Neural cell (in vitro differentiated cells): ENCODE measurements around the gene CCDC82. TPM values are rescaled to one million over a fixed set of nuclear protein-coding genes. Genes with fewer than 3 reads are reported as not detected.

Experiments
- H2AFZ ChIP-seq: fragments of 200-600, 300-800 bp; sonication (generic), shearing (Covaris generic); 2 replicates; pipeline ENCODE4 v1.6.0; 2014; ENCODE audit warnings: low read depth, mild to moderate bottlenecking, antibody characterized with exemption, low read length, moderate library complexity
- H3F3A ChIP-seq: fragments of 200-600 bp; shearing (Covaris generic); 2 replicates; pipeline ENCODE4 v1.6.1; 2016; ENCODE audit warnings: mild to moderate bottlenecking, moderate library complexity, mixed read lengths, antibody characterized with exemption, low read length; ENCODE audit not compliant: insufficient read depth, poor library complexity, severe bottlenecking
- H3K27ac ChIP-seq: fragments of 200-600, 300-800 bp; sonication (generic), shearing (Covaris generic); 2 replicates; pipeline ENCODE4 v1.5.1; 2014; ENCODE audit warnings: mild to moderate bottlenecking, low read length, moderate library complexity
- H3K27me3 ChIP-seq: fragments of 300-800, 200-600 bp; sonication (generic), shearing (Covaris generic); 2 replicates; pipeline ENCODE4 v1.6.0; 2014; ENCODE audit warnings: mild to moderate bottlenecking, low read depth, low read length, moderate library complexity; ENCODE audit not compliant: insufficient read depth
- H3K36me3 ChIP-seq: fragments of 300-800, 200-600 bp; sonication (generic), shearing (Covaris generic); 2 replicates; pipeline ENCODE4 v1.5.1; 2014; ENCODE audit warnings: mild to moderate bottlenecking, antibody characterized with exemption, low read length, moderate library complexity; ENCODE audit not compliant: insufficient read depth
- H3K4me2 ChIP-seq: fragments of 300-800, 200-600 bp; sonication (generic), shearing (Covaris generic); 2 replicates; pipeline ENCODE4 v1.6.0; 2014; ENCODE audit warnings: mild to moderate bottlenecking, low read length
- H3K4me3 ChIP-seq: fragments of 300-800, 200-600 bp; sonication (generic), shearing (Covaris generic); 2 replicates; pipeline ENCODE4 v1.5.1; 2014; ENCODE audit warnings: mild to moderate bottlenecking, low read length, moderate library complexity
- H3K79me2 ChIP-seq: fragments of 200-600 bp; shearing (Covaris generic); replicated peaks from 2 replicates; pipeline ENCODE4 v1.6.0; 2014; ENCODE audit warnings: mild to moderate bottlenecking, low read length, moderate library complexity; ENCODE audit not compliant: insufficient read depth
- H3K9ac ChIP-seq: fragments of 300-800, 200-600 bp; sonication (generic), shearing (Covaris generic); 2 replicates; pipeline ENCODE4 v1.6.1; 2016; ENCODE audit warnings: mild to moderate bottlenecking, low read length, mixed read lengths
- H3K9me2 ChIP-seq: fragments of 200-600 bp; shearing (Covaris generic); 2 replicates; pipeline ENCODE4 v1.6.1; 2016; ENCODE audit warnings: mild to moderate bottlenecking, low read length, mixed read lengths; ENCODE audit not compliant: insufficient read depth
- H3K9me3 ChIP-seq: fragments of 200-600, 300-800 bp; sonication (generic), shearing (Covaris generic); 2 replicates; pipeline ENCODE4 v1.6.1; 2016; ENCODE audit warnings: mild to moderate bottlenecking, mixed run types, low read length, moderate library complexity, mixed read lengths
- H4K20me1 ChIP-seq: fragments of 200-600 bp; shearing (Covaris generic); 2 replicates; pipeline ENCODE4 v1.6.1; 2016; ENCODE audit warnings: mild to moderate bottlenecking, mixed run types; ENCODE audit not compliant: insufficient read depth
- EP300 ChIP-seq: fragments of 450-650 bp; conservative IDR thresholded peaks from 2 replicates; pipeline ENCODE4 v1.6.1; 2014; ENCODE audit warnings: antibody characterized with exemption, mild to moderate bottlenecking, moderate library complexity; ENCODE audit not compliant: poor library complexity, severe bottlenecking
- EZH2 ChIP-seq: fragments of 200-600, 300-800 bp; shearing (Covaris generic), sonication (generic); IDR thresholded peaks from 2 replicates; pipeline ENCODE4 v1.6.1; 2014; ENCODE audit warnings: antibody characterized with exemption, low read length, borderline replicate concordance, mild to moderate bottlenecking; ENCODE audit not compliant: insufficient read depth, poor library complexity, severe bottlenecking
- MXI1 ChIP-seq: fragments of 450-650 bp; conservative IDR thresholded peaks from 2 replicates; pipeline ENCODE4 v1.6.1; 2014; ENCODE audit warnings: antibody characterized with exemption, mild to moderate bottlenecking; ENCODE audit not compliant: poor library complexity, severe bottlenecking
- POLR2AphosphoS5 ChIP-seq: IDR thresholded peaks from 2 replicates; pipeline ENCODE4 v1.6.1; 2012
- RAD21 ChIP-seq: fragments of 450-650 bp; conservative IDR thresholded peaks from 2 replicates; pipeline ENCODE4 v1.6.1; 2014; ENCODE audit warnings: antibody characterized with exemption, mild to moderate bottlenecking, moderate library complexity
- SMC3 ChIP-seq: fragments of 450-650 bp; conservative IDR thresholded peaks from 2 replicates; pipeline ENCODE4 v1.6.1; 2014; ENCODE audit warnings: antibody characterized with exemption, mild to moderate bottlenecking, moderate library complexity; ENCODE audit not compliant: poor library complexity
- TAF1 ChIP-seq: IDR thresholded peaks from 2 replicates; pipeline ENCODE4 v1.6.1; 2012; ENCODE audit warnings: low read depth
- polyA plus RNA-seq: library from polyadenylated mRNA; depleted of rRNA; stranded (reverse); fragments of >200 nt; gene quantifications from 2 replicates; pipeline ENCODE4 v1.2.3, GENCODE V29; 2014
- TF ChIP-seq, protein P1 (sequence below): IDR thresholded peaks from 2 replicates; pipeline ENCODE4 v1.6.1; 2012; ENCODE audit warnings: borderline replicate concordance
- TF ChIP-seq, protein P2 (sequence below): fragments of 450-650 bp; IDR thresholded peaks from 2 replicates; pipeline ENCODE4 v1.5.1; 2014; ENCODE audit warnings: antibody characterized with exemption, mild to moderate bottlenecking, moderate library complexity; ENCODE audit not compliant: poor library complexity, severe bottlenecking

The CCDC82 gene
- polyA plus RNA-seq, 1 donor from 2014 or later, result 238 TPM

DNA sequence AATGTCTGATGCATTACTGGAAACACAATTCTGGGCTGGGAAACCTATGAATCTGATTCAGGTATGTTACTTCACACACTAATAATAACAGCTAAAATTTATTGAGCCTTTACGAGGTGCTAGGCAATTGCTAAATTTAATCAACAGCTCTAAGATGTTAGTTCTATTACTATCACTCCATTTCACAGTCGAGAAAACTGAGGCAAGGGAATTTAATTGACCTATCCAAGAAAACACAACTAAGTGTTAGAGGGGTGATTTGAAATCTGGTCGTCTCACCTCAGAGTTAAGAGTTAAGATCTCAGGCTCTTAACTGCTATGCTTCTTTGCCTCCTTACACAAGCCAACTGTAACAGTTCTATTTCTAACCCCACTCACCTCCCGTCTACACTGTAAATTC lies 55.5 kb downstream of the CCDC82 start:
- no peaks in the 10 kb centered on the region for H3K36me3 ChIP-seq
- no peaks in the 10 kb centered on the region for H3K9me2 ChIP-seq
- H3K27me3 ChIP-seq, result no peaks in the 10 kb centered on the region
- H3K27ac ChIP-seq, result no peak overlapping the region
- H3K9me3 ChIP-seq, result no peaks in the 10 kb centered on the region
- TF ChIP-seq POLR2AphosphoS5 (no peak), TAF1 (no peak), SMC3 (no peak), MXI1 (no peak), EP300 (no peak), EZH2 (no peak), RAD21 (no peak)
- TF ChIP-seq, protein P1, sequence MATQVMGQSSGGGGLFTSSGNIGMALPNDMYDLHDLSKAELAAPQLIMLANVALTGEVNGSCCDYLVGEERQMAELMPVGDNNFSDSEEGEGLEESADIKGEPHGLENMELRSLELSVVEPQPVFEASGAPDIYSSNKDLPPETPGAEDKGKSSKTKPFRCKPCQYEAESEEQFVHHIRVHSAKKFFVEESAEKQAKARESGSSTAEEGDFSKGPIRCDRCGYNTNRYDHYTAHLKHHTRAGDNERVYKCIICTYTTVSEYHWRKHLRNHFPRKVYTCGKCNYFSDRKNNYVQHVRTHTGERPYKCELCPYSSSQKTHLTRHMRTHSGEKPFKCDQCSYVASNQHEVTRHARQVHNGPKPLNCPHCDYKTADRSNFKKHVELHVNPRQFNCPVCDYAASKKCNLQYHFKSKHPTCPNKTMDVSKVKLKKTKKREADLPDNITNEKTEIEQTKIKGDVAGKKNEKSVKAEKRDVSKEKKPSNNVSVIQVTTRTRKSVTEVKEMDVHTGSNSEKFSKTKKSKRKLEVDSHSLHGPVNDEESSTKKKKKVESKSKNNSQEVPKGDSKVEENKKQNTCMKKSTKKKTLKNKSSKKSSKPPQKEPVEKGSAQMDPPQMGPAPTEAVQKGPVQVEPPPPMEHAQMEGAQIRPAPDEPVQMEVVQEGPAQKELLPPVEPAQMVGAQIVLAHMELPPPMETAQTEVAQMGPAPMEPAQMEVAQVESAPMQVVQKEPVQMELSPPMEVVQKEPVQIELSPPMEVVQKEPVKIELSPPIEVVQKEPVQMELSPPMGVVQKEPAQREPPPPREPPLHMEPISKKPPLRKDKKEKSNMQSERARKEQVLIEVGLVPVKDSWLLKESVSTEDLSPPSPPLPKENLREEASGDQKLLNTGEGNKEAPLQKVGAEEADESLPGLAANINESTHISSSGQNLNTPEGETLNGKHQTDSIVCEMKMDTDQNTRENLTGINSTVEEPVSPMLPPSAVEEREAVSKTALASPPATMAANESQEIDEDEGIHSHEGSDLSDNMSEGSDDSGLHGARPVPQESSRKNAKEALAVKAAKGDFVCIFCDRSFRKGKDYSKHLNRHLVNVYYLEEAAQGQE, result no peak
- TF ChIP-seq, protein P2, sequence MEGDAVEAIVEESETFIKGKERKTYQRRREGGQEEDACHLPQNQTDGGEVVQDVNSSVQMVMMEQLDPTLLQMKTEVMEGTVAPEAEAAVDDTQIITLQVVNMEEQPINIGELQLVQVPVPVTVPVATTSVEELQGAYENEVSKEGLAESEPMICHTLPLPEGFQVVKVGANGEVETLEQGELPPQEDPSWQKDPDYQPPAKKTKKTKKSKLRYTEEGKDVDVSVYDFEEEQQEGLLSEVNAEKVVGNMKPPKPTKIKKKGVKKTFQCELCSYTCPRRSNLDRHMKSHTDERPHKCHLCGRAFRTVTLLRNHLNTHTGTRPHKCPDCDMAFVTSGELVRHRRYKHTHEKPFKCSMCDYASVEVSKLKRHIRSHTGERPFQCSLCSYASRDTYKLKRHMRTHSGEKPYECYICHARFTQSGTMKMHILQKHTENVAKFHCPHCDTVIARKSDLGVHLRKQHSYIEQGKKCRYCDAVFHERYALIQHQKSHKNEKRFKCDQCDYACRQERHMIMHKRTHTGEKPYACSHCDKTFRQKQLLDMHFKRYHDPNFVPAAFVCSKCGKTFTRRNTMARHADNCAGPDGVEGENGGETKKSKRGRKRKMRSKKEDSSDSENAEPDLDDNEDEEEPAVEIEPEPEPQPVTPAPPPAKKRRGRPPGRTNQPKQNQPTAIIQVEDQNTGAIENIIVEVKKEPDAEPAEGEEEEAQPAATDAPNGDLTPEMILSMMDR, result no peak
- no peaks in the 10 kb centered on the region for H3K79me2 ChIP-seq
- no peak overlapping the region for H3K4me2 ChIP-seq
- no peak overlapping the region for H3K4me3 ChIP-seq
- H2AFZ ChIP-seq, result no peak overlapping the region
- H4K20me1 ChIP-seq, result no peaks in the 10 kb centered on the region
- H3K9ac ChIP-seq, result no peak overlapping the region
- no peaks in the 10 kb centered on the region for H3F3A ChIP-seq

DNA sequence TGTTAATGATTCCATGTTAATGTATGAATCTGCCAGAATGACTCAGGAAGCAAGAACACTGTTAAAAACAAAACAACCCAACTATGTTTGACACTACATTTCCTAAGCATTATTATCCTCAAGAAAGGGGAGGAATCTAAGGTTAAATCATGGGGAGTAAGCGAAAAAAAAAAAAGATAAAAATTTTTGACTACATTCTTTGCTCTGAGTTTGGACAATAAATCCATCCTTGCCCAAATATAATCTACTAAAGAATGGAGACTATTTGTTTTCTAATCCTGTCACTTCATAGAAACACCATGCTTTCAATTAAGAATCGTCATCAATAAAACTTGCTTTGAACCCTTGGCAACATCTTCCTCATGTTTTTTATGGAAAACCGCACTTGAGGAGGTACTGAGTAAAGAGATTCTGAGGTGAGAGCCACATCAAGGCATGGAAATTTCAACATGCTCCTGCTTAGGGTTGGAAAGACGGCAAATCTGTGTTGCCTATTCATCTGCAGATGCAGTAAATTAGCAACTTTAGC lies 56.5 kb downstream of the CCDC82 start:
- Histone ChIP-seq H3K9ac (no peak overlapping the region), H3F3A (no peaks in the 10 kb centered on the region), H3K4me2 (no peak overlapping the region), H3K79me2 (no peaks in the 10 kb centered on the region), H3K9me3 (no peaks in the 10 kb centered on the region), H4K20me1 (no peaks in the 10 kb centered on the region), H3K4me3 (no peak overlapping the region), H3K36me3 (no peaks in the 10 kb centered on the region), H3K27ac (no peak overlapping the region), H2AFZ (no peak overlapping the region), H3K9me2 (no peaks in the 10 kb centered on the region), H3K27me3 (no peaks in the 10 kb centered on the region)
- TF ChIP-seq EP300, result no peak
- TF ChIP-seq, protein P1, result no peak
- no peak for TF ChIP-seq MXI1
- TF ChIP-seq SMC3, result no peak
- no peak for TF ChIP-seq TAF1
- TF ChIP-seq, protein P2, result no peak
- TF ChIP-seq POLR2AphosphoS5, result no peak
- TF ChIP-seq RAD21, result no peak
